HG03175 (cell line): ENCODE data around the gene FBXO42.
A peak's percentile ranks its signal among the peaks of the same experiment; 100 is the strongest.

ENCODE experiments used
- ATAC-seq: cut with Tn5 transposase; IDR thresholded peaks from one replicate; pipeline ENCODE4 v1.9.1; 2021; ENCODE audit warnings: mild to moderate bottlenecking, moderate library complexity; ENCODE audit not compliant: unreplicated experiment

FBXO42 gene

GRCh38 chr1:16351994-16352841, at the start of gene FBXO42:
FBXO42 (minus strand) TSS chr1:16352480; CDS start chr1:16315418, 37,062 bp downstream.
- peak; percentile 92 for ATAC-seq

- ATAC-seq: no peak
Observed at GRCh38 chr1:16398371-16398953, 46.2 kb upstream of the FBXO42 start.

GRCh38 chr1:16397120-16397519, 44.8 kb upstream of the FBXO42 start:
- ATAC-seq: no peak

- no peak for ATAC-seq
Observed at GRCh38 chr1:16396591-16396990, 44.3 kb upstream of the FBXO42 start.

- no peak for ATAC-seq
Observed at GRCh38 chr1:16394977-16395376, 42.7 kb upstream of the FBXO42 start.

- ATAC-seq: no peak
Observed at GRCh38 chr1:16393570-16394521, 41.6 kb upstream of the FBXO42 start.

- ATAC-seq: no peak
Observed at GRCh38 chr1:16392740-16393569, 40.7 kb upstream of the FBXO42 start.

- no peak for ATAC-seq
Observed at GRCh38 chr1:16391411-16391810, 39.1 kb upstream of the FBXO42 start.

GRCh38 chr1:16387201-16388188, 35.2 kb upstream of the FBXO42 start:
- ATAC-seq: no peak

- ATAC-seq: no peak
Observed at GRCh38 chr1:16386454-16387113, 34.3 kb upstream of the FBXO42 start.

- ATAC-seq: no peak
Observed at GRCh38 chr1:16385659-16386453, 33.6 kb upstream of the FBXO42 start.

- no peak for ATAC-seq
Observed at GRCh38 chr1:16383888-16384287, 31.6 kb upstream of the FBXO42 start.

- no peak for ATAC-seq
Observed at GRCh38 chr1:16380868-16381267, 28.6 kb upstream of the FBXO42 start.

GRCh38 chr1:16378443-16378842, 26.2 kb upstream of the FBXO42 start:
- ATAC-seq: no peak

GRCh38 chr1:16376971-16377370, 24.7 kb upstream of the FBXO42 start:
- no peak for ATAC-seq

- ATAC-seq: no peak
Observed at GRCh38 chr1:16375521-16376340, 23.5 kb upstream of the FBXO42 start.

- no peak for ATAC-seq
Observed at GRCh38 chr1:16374266-16374665, 22.0 kb upstream of the FBXO42 start.
